HG02870 (cell line): ENCODE data around the gene NKD2.

Experiments used
- ATAC-seq: cut with Tn5 transposase; IDR thresholded peaks from one replicate; pipeline ENCODE4 v1.9.1; 2021; ENCODE audit warnings: mild to moderate bottlenecking, moderate library complexity; ENCODE audit not compliant: unreplicated experiment

Gene NKD2

DNA sequence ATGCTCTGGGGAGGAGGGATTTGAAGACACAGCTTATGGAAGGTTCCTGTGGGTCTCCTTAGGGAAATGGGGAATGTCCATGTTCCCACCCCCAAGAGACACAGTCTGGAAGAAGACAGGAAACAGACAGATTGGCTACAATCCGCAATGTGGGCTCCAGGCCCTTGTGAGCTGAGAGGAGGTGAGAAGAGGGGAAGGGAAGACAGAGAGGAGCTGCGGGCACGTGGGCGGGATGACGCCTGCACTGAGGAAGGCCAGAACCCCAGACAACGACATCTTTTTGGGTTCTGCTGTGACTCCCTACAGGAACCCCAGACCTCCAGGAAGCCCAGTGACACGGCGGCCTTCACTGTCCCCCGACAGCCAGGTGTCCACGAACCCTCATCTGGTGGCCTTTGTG is 29.9 kb upstream of the NKD2 start:
- ATAC-seq: no peak

- no peak for ATAC-seq
Measured at GRCh38 chr5:979100-979817, 29.3 kb upstream of the NKD2 start.

GRCh38 chr5:980001-980588 is 28.5 kb upstream of the NKD2 start:
- ATAC-seq: no peak

DNA sequence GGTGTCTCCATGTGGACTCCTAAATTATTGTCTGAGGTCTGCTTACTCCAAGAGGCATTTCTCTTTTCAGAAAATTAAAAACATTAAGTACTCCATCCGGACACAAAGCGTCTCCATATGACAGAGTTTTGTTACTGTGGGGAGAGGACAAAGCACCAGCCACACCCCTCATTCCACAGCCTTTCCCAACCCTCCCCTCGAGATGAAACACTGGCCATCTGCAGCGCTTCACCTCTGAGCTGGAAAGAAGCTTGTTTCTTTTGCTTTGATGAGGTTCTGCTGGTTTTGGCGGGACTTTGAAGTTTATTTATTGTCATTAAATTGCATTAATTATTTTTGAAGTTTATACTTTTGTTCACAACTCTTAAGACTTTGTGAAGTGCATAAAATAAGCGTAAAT is 27.6 kb upstream of the NKD2 start:
- ATAC-seq: no peak

- no peak for ATAC-seq
Measured at GRCh38 chr5:981456-981855, 27.1 kb upstream of the NKD2 start.

GRCh38 chr5:982377-983237 is 26.0 kb upstream of the NKD2 start:
- no peak for ATAC-seq

DNA sequence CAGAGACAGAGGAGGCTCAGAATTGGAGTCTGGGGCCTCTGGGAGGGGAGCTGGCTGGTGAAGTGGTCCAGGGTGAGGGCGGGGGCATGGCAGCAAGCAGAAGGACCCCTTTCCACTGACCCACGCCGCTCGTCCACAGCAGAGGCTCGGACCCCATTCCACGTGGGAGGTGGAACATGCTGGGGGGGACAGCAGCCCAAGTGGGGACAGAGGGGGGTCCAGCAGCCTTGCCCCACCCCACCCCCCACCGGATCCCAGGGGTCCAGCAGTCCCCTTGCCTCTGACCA is 25.4 kb upstream of the NKD2 start:
- ATAC-seq: no peak

GRCh38 chr5:983568-983967 is 25.0 kb upstream of the NKD2 start:
- no peak for ATAC-seq

DNA sequence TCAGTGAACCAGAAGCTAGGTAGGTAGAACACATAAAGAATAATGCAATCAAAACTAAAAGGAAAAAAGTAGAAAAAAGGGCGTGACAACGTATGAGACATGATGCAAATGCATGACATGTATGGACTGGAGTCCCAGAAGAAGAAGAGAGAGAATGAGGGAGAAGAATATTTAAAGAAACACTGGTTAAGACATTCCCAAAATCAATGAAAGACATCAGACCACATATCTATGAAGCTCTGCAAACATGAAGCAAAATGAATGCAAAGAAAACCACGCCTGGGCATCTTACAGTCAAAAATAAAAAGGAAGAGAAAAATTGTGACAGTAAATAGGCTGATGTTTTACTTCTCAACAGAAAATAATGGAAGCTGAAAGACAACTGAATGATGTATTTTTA is 23.8 kb upstream of the NKD2 start:
- ATAC-seq: no peak

DNA sequence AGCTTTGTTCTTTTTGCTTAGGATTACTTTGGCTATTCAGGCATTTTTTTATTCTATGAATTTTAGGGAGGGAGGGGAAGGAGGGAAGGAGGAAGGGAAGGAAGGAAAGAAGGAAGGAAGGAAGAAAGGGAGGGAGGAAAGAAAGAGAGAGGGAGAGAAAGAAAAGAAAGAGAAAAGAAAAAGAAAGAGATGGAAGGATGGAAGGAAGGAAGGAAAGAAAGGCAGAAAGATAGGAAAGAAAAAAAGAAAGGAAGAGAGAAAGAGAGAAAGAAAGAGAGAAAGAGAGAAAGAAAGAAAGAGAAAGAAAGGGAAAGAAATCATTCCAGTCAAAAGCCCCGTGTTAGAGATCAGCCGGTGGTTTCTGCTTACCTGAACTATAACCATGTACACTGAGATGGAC is 20.8 kb upstream of the NKD2 start:
- ATAC-seq: no peak

GRCh38 chr5:988322-988721 is 20.3 kb upstream of the NKD2 start:
- no peak for ATAC-seq

DNA sequence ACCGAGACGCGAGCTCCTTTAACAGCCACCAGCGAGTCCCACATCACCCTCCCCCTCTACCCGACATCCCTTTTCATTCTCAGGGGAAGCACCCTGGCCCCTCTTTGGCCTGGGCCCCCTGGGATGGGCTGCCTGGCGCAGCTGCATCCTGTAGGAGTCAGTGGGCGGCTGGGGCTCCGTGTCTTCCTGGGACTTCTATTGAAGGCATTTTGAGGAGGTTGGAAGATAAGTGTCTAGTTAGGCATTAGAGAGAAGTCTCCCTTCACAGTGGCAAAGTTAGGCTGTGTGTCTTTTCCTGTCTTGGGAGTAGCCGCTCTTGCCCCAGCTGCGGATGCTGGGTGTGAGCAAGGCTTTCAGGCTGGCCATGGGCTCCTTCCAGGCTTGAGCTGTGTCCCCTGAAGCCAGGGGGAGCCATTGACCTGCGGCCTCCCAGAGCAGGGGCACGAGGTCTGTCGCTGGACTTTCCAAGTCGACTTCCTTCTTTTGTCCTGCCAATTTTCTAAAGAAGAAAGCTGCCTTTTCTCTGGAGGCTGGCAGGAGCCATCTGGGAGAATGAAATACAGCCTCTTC is 18.6 kb upstream of the NKD2 start:
- ATAC-seq: no peak

- no peak for ATAC-seq
Measured at GRCh38 chr5:991472-992267, 16.9 kb upstream of the NKD2 start.

GRCh38 chr5:994272-994607 is 14.4 kb upstream of the NKD2 start:
- ATAC-seq: no peak

GRCh38 chr5:994821-995220 is 13.8 kb upstream of the NKD2 start:
- ATAC-seq: no peak

DNA sequence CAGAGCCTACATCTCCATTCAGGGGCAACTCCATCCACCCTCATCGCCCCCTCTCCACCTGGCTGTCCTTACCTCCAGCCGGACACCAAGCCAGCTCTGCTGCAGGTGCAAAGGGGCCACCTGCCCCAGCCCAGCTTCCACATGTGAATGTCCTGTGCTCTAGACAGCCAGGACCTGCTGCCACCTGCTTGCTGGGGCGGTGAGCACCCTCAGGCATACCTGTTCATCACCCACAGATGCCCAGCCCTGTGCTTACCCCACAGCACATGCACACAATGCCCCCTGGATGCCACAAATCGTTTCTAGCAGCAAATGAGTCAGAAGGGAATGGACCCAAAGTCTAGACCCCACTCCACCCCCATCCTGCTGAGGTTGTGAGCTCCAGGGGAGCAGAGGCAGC is 13.3 kb upstream of the NKD2 start:
- no peak for ATAC-seq

GRCh38 chr5:997001-997474 is 11.6 kb upstream of the NKD2 start:
- no peak for ATAC-seq

- no peak for ATAC-seq
Measured at GRCh38 chr5:997711-998110, 10.9 kb upstream of the NKD2 start.

DNA sequence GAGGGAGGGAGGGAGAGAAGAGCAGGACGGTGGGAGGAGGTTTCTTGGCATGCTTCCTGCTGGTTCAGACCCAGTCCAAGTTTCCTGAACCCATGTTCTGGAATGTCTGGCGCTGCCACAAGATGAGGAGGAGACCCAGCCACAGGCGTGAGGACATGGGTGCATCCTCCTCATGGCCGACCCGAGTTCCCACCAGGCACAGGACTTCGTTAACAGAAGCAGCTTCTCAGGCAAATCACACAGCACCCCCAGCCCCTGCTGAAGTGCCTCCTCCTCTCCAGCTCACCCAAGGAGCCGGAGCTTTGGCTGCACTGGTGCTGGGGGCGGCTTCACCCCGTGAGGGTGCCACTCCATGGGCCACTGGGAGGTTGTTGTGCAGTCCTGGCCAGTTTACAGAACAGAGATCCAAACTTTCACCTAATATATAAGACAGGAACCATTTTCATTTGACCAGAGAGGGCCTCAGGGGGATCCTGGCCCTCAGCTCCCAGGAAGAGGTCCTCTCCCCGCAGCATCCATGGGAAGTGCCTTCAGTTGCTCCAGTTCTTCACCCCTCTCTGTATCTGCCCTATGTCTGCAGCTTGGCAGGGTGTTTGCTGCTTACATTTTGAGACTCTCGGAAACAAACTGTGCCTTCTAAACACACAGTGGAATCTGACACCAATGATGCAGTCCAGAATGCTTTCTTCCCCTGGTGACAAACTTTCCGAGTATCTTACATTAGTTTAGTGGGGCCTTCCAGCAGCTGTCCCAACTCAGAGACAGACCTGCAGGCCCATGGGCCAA is 10.2 kb upstream of the NKD2 start:
- no peak for ATAC-seq

DNA sequence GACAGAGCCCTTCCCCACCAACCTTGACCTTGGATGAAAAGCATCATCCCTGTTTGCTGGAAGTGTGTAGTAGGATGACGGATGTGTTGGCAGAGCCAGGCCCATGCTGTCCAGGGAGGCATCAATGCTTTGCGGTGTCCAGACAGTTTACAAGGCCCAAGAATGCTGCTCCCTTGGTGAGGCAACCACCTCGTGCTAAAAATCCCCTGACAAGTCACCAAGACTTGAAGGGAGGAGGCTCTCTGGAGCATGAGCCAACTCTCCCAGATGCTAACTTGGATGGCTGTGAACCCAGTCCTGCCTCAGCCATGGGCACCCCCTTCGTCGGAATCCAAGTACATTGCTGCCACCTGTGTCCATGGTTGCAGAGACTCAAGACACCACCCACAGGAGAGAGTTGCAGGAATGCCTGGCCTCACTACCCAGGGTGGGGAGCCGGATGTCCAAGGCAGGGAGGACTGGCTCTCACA is 9.5 kb upstream of the NKD2 start:
- no peak for ATAC-seq
